Activated effector memory CD4-positive, alpha-beta T cell treated with Interleukin-2 at 50 U/mL for 16 hours (primary cell): ENCODE results near the gene DOCK9.

Experiments used
- DNase-seq: peaks from one replicate; pipeline ENCODE4 v3.0.0-alpha.2; 2020

The DOCK9 gene

GRCh38 chr13:98878486-98879126 is 99.3 kb downstream of the DOCK9 start:
- DNase-seq, result no peak

GRCh38 chr13:98877936-98878335 is 99.9 kb downstream of the DOCK9 start:
- no peak for DNase-seq

DNA sequence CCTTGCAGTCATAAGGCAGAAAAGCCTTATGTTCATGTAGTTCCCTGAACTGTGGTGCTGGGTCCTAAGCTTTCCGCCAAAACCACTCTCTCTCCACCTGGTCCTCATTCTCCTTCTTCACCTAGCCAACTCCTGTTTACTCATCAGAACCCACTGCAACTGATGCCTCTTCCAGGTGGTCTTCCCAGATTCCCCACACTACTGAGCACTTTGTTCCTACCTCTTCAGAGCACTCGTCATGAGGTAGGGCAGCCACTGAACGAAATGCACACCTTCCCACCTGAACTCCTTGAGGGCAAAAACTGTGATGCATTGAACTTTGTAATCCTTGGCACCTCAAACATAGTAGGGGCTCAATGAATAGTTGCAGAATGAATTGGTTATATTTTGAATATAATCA is 100.4 kb downstream of the DOCK9 start:
- DNase-seq, result no peak

DNA sequence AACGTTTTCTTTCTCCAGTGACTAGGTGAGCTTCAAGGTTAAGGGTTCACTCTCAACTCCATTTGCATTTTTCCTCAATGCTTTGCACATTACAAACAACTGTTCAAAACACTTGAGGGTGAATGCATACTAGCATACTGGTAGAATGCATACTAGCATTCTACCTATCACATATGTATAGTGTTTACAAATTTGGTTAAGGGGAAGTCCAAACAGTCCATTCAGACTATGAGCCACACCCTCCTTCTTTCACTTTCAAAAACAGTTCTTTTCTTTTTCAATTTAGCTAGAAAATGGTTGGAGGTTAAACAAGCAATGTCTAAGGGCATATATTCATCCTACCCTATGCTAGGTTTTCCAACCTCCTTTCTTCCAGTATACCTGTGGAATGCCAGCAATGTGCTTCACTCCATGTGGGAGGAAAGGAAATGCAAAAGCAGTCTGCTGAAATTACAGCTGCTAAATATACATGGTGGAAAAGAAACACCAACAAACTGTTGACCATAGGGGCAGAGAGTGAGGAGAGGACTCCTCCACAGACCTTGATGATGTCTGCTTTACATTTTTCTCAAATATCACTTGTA is 102.6 kb downstream of the DOCK9 start:
- no peak for DNase-seq

- DNase-seq, result no peak
These were observed 103.9 kb downstream of the DOCK9 start for GRCh38 chr13:98874029-98874397.

DNA sequence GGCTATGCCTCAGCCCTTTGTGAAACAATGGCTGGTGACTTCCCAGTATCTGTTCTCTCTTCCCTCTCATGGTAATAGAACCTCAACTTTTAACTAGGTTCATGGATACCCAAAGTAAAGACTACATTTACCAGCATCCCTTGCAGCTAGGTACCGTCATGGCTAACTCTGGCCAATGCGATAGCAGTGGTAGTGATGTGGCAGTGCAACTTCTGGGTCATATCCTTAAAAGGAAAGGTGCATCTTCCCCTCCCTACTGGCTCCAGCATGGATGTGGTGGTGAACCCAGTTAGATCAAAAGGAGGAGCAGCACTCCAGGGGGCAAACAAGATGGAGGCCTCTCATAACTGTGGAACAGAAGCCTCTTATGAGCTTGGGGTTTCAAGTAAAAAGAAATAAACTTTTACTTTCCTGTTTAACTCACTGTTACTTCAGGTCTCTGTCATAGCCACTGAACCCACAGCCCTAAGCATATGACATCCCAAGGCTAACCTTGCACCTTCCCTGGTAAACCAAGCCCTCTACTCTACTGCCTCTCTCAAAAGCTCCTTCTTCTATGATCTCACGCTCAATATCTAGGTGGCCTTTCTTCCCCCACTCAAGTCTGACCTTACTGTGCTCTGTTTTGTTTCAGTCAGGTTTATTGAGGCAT is 104.4 kb downstream of the DOCK9 start:
- DNase-seq, result no peak

DNA sequence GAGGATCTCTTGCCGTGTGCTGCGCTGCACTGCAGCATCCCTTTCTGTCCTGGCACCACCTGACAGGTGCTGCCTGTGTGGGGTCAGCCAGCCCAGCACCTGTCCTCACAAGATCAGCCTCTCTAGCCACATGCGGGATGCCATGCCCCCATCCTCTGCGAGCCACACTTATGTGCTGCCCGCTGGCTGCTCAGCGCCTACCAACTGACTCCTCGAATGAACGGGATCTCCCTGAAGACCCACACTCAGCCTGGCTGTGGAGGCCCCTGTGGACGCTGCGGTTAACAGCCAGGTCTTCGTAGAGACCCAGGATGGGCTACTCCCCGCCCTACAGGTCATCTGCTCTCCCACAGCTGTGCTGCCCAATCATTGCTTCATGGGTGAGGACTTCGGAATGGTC is 106.1 kb downstream of the DOCK9 start:
- DNase-seq, result no peak

- DNase-seq, result no peak
These were observed 108.3 kb downstream of the DOCK9 start for GRCh38 chr13:98869408-98870090.

DNA sequence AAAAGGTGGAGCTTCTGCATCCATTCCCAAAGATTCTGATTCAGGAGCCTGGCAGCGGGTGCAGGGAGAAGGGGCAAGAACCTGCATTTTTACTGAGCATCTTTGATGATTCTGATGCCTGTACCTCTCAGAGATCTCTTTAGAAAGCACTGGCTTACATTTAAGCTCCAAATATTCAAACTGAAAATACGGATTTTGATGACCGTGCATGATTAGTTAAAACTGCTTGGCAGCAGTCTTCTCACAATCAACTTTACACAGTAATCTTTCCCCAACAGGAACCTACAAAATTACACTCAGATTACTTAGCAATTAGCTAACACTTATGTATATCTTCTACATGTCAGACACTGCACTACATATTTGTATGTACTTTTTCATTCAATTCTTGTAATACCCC is 108.9 kb downstream of the DOCK9 start:
- DNase-seq, result no peak

GRCh38 chr13:98866882-98867281 is 111.0 kb downstream of the DOCK9 start:
- DNase-seq, result no peak

DNA sequence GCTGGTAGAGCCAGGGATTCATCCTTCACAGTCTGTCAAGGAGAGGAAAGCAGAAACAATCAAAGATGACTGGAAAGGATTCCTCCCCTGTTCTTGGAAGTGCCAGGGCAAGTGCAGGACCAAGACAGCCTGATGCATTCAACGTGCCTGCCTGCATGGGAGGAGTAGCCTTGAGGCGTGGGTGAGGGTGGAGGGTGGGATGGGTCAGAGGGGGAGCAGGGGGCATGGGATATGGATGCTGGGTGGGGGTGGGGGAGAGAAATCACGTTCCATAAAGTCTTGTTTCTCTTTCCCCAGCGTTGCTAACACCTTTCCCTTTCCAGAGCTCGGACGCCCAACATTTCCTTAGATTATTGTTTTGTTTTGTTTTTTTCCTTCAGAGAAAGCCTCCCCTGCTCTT is 117.4 kb downstream of the DOCK9 start:
- no peak for DNase-seq

GRCh38 chr13:98858191-98858590 is 119.7 kb downstream of the DOCK9 start:
- no peak for DNase-seq

GRCh38 chr13:98856983-98857382 is 120.9 kb downstream of the DOCK9 start:
- no peak for DNase-seq

DNA sequence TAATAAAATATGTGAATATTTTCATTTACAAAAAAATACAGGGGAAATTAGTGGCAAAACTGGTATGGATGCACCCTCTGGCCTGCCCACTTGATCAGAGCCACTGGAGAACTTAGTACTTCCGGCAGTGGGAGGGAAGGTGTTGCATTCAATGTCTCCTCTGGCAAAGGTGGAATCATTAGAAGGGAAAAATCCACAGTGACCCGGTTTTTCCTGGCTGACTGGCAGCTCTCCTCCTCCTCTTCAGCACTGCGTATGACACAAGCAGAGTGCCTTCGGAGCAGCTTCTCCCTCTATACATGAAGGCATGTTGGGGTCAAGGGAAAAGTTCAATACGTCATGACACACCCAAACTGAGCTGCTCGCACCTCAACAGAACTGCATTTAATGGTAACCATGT is 123.4 kb downstream of the DOCK9 start:
- no peak for DNase-seq

DNA sequence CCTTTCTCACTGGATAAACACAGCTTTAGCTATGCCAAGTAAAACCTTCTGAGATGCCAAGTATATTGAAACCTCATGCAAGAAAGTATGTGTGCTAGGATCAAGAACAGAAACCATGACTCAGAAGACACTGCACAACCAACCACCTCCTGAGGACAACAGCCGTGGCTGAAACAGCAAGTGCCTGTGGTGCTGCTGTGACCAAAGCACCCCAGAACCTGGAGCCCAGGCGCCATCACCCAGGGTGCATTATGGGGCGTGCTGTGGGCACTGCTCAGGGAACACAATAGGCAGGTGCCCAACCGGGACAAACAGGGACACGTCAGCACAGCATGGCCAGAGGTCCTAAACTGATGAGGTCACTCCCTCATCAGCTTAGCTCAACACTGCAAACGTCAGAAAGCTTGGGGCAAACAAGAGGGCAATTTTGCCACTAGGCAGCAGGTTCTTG is 124.1 kb downstream of the DOCK9 start:
- no peak for DNase-seq

DNA sequence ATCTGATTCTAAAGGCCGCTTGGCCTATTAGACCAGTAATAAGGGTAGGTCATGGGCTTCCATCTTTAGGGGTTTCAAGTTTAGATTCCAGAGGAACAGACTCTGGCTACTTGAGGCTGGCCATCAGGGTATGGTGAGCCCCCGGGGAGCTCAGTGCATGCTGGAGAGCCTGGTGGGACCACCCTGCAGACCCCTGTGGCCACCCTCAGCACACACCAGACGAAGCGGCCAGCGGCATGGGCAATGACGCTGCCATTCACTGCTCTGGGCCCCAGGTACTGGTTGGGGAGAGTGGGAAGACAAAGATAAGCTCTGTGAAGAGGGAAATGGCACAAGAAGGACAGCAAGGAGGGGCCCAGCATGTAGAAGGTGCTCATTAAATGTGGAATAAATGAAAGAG is 126.6 kb downstream of the DOCK9 start:
- DNase-seq, result no peak

DNA sequence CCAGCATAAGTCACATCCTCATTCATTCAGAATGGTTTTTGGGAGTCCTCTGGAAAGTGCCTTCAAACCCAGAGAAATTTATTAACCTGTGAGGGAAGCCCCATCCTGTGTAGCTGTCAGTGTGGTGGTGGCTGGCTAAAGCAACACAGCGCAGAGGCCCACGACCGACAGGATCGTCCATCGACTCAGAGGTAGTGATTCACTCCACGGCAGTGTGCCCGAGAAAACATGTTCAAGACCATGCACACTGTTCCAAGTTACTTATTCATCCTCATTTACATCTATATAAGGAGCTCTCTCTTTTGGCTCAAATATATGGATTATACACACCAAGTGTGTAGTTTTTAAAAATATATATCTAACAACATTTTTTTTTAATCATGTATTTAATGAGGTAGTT is 129.1 kb downstream of the DOCK9 start:
- no peak for DNase-seq

DNA sequence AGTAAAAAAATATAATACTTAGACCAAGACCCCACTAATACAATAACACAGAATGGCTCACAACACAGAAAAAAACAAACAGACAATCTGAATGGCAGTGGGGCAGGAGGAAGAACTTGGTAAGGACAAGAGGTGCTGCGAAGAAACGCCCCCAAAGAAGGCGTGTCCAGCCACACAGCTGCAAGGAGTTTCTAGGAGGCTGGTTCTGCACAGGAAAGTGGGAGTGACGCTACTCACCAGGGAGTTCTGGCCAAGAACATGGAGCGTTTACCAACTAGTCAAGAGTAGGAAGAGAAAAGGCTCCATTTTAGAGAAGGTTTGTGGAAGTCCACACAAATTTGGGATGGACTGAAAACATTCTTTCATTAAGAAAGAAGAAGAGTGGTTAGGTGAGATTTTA is 130.1 kb downstream of the DOCK9 start:
- DNase-seq, result no peak

DNA sequence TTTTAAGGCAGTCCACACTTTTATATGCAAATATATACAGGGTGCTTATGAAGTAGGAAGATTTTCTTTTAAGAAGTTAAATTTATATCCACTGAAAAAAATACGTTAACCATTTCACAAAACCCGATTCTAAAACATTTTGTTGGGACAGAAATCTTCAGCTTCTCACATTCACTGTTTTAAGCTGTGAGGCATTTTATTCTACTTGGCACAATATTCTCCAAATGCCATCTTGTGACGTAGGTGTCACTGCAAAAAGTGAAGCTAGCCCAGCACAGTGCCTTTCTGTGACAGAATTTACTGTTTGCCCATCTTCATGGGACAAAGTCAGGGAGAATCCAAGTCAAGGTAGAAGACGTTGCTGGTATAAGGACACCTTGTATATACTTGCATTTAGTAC is 130.9 kb downstream of the DOCK9 start:
- DNase-seq, result no peak

DNA sequence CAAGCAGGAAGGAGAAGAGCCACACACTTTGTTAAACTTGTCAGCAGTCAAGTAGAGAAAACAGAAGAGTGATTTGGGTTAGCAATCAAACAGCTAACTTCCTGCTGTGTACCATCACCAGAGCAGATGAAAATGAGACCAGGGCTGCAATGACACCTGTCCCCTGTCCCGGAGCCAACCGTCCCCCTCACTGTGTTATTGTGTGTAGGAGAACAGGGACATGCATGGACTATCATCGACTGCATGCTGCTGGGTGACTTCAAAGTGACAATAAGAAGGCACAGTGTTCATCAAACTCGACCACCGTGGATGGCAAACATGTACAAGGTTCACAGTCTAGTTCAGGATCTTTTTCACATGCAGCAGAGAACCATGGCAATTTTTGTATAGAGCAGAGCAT is 131.3 kb downstream of the DOCK9 start:
- DNase-seq, result no peak

DNA sequence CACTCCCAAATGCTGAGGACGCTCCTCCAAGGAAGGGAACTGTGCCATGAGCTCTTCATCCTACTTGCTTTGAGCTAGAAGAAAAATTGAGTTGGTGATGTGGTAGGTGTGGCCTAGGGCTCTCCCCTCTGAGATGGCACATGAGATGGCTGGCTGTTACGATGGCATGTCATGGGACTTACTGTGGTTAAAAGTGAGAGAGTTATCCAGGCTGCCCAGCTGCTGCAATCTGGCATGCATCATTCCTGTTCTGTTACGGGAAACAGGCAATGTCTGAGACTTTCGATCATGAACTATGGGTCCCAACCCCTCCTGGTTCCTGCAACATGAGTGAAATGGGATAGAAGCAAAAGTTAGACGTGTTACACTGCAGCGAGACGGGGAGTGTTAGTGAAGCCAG is 132.1 kb downstream of the DOCK9 start:
- no peak for DNase-seq

DNA sequence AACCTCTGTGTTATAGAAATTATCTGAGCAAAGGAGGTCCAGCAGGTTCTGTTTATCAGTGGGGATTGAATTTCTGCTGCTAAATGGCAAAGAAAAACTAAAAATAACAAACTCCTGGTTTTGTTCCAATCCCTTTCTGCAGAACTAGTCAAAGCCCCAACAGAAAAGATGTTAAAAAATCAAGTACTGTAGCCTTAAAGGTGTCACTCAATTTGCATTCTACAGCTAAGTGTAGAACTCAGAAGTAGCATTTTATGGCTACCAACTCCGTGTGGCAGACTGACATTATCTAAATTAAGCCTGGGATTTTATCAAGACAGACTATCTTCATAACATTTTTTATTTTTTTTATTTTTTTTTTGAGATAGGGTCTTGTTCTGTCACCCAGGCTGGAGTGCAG is 133.8 kb downstream of the DOCK9 start:
- DNase-seq, result no peak

DNA sequence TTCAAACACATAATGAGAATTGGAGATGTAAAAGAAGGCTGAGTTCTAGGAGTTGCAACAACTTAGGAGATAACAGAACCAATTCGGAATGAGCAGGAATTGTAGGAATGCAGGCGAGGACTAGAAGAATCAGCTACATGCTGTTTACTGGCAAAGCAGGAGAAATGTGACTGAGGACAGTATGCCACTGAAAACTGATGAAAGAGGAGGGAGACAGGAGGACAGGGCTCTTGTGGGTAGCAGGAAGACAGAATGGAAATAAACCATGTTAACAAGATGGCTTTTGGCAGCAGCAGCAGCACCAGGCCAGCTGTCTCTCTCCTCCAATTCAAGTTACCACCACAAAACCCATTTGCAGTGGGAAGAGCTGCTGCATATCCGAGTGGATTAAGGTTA is 134.4 kb downstream of the DOCK9 start:
- DNase-seq, result no peak

DNA sequence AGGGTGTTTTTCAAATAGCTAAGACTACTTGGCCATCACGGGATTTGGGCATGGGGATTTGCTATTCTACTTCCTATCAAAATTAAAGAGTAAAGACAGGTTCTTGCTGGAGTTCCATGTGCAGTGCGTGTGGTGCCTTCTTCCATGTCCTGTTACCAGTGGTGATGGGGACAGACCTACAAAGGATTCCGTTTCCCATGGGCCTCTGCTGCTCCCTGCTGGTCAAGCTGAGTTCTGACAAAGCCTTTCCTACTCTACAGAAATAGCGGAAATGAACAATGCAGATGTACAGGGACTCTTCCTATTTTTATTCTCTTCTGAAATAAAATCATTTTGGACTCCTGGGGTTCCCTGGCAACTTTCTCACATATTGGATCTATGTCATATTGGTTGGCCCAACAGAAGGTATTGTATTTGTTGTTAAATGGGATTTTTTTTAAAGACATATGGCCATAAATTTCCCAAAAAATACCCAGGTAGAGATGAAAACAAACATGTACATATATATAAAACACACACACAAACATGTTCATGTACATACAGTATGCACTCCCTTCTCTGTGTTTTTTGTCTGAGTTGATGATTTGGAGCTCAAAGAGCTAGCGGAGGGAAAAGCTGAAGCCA is 134.9 kb downstream of the DOCK9 start:
- DNase-seq, result peak; percentile 27
